H1 (cell line): ENCODE data around the gene EXOC2. TPM values are rescaled to one million over a fixed set of nuclear protein-coding genes. Genes with fewer than 3 reads are reported as not detected.
A peak's percentile ranks its signal among the peaks of the same experiment; 100 is the strongest.

Source experiments
- CTCF ChIA-PET: fragments of 300-600 bp; sonication (Branson Sonifier 250); formaldehyde crosslinking; loops from one replicate; lab custom pipeline; 2021; ENCODE audit not compliant: partially characterized antibody; lab: Charles Lee
- POLR2A ChIA-PET: fragments of 300-600 bp; sonication (Branson Sonifier 250); formaldehyde crosslinking; loops from one replicate; lab custom pipeline; 2021; ENCODE audit warnings: inconsistent platforms; ENCODE audit not compliant: partially characterized antibody; lab: Charles Lee
- DNase-seq, 2 experiments: peaks; one replicate each; pipeline versions ENCODE4 v3.0.0 to v3.0.0-alpha.2; 2010 to 2022; ENCODE audit warnings: low spot score in 2 of 2, low read depth in 1 of 2, mixed read lengths in 1 of 2
- FAIRE-seq: peaks from 2 replicates; lab custom pipeline; 2011; peaks lifted over from hg19 to GRCh38; lab: Jason Lieb, UNC
- H2AFZ ChIP-seq: 2 replicates; pipeline ENCODE4 v1.8.1; 2012; ENCODE audit warnings: low read length, inconsistent platforms
- H2AK5ac ChIP-seq: 2 replicates; pipeline ENCODE4 v1.6.1; 2013; ENCODE audit warnings: low read depth, low read length
- H2BK120ac ChIP-seq: replicated peaks from 2 replicates; pipeline ENCODE3; 2013; ENCODE audit warnings: low read depth, low read length, inconsistent platforms
- H2BK12ac ChIP-seq: 2 replicates; pipeline ENCODE4 v1.6.1; 2013; ENCODE audit warnings: low read depth, low read length
- H2BK15ac ChIP-seq: 2 replicates; pipeline ENCODE4 v1.6.1; 2013; ENCODE audit warnings: low read length
- H2BK20ac ChIP-seq: 2 replicates; pipeline ENCODE4 v1.6.1; 2013; ENCODE audit warnings: low read length
- H2BK5ac ChIP-seq: 2 replicates; pipeline ENCODE4 v1.6.1; 2013; ENCODE audit warnings: low read depth, low read length
- H3K14ac ChIP-seq: 2 replicates; pipeline ENCODE4 v1.6.1; 2013; ENCODE audit warnings: inconsistent platforms; ENCODE audit not compliant: insufficient read length
- H3K18ac ChIP-seq: 2 replicates; pipeline ENCODE4 v1.6.1; 2013; ENCODE audit warnings: low read length; ENCODE audit errors: extremely low read depth
- H3K23ac ChIP-seq: 2 replicates; pipeline ENCODE4 v1.6.1; 2013; ENCODE audit warnings: inconsistent platforms; ENCODE audit not compliant: insufficient read length
- H3K23me2 ChIP-seq: 2 replicates; pipeline ENCODE4 v1.6.1; 2013; ENCODE audit warnings: low read depth, low read length
- H3K27ac ChIP-seq: 2 replicates; pipeline ENCODE4 v1.6.1; 2011; ENCODE audit warnings: low read depth, low read length, inconsistent platforms
- H3K27me3 ChIP-seq, 4 experiments: replicated peaks in 1 of 4; 1 replicate in 1 of 4; 2 replicates in 3 of 4; pipeline versions ENCODE4 v1.6.1 to v1.8.1; 2011 to 2013; ENCODE audit warnings: low read length in 3 of 4, mild to moderate bottlenecking in 3 of 4, inconsistent platforms in 2 of 4, mixed read lengths in 2 of 4, moderate library complexity in 1 of 4; ENCODE audit not compliant: control insufficient read depth in 3 of 4, insufficient read depth in 3 of 4; ENCODE audit errors: extremely low read depth in 1 of 4
- H3K36me3 ChIP-seq, 4 experiments: 2 replicates each; pipeline versions ENCODE4 v1.6.1 to v1.8.1; 2011 to 2013; ENCODE audit warnings: mild to moderate bottlenecking in 4 of 4, low read length in 3 of 4, moderate library complexity in 2 of 4, control low read depth in 1 of 4, inconsistent platforms in 1 of 4; ENCODE audit not compliant: insufficient read depth in 4 of 4, control insufficient read depth in 2 of 4
- H3K4ac ChIP-seq: replicated peaks from 2 replicates; pipeline ENCODE3; 2013; ENCODE audit warnings: low read length, low read depth, mixed read lengths, inconsistent platforms; ENCODE audit not compliant: insufficient read length
- H3K4me1 ChIP-seq, 4 experiments: replicated peaks in 1 of 4; 1 replicate in 1 of 4; 2 replicates in 3 of 4; pipeline versions ENCODE4 v1.6.1 to v1.8.1; 2011 to 2013; ENCODE audit warnings: low read length in 3 of 4, inconsistent platforms in 2 of 4, mixed read lengths in 1 of 4; ENCODE audit not compliant: insufficient read depth in 4 of 4, control insufficient read depth in 3 of 4
- H3K4me2 ChIP-seq, 2 experiments: 2 replicates each; pipeline versions ENCODE4 v1.6.1 to v1.8.1; 2011 to 2013; ENCODE audit warnings: low read depth in 2 of 2, low read length in 2 of 2, control low read depth in 1 of 2, inconsistent platforms in 1 of 2, mild to moderate bottlenecking in 1 of 2; ENCODE audit not compliant: insufficient read depth in 1 of 2
- H3K4me3 ChIP-seq, 4 experiments: fragments of 200-600, 300-600 bp in 1 of 4; sonication (generic), shearing (Covaris generic), sonication (Bioruptor Twin) in 1 of 4; 2 replicates each; pipeline versions ENCODE4 v1.5.1 to v1.8.1; 2011 to 2016; ENCODE audit warnings: low read length in 4 of 4, low read depth in 3 of 4, control low read depth in 2 of 4, inconsistent platforms in 2 of 4, mild to moderate bottlenecking in 2 of 4, mixed read lengths in 1 of 4, moderate library complexity in 1 of 4; ENCODE audit not compliant: insufficient read depth in 2 of 4; ENCODE audit errors: extremely low read depth in 1 of 4
- H3K56ac ChIP-seq: replicated peaks from 2 replicates; pipeline ENCODE3; 2013; ENCODE audit warnings: low read depth, mild to moderate bottlenecking, mixed read lengths, low read length, inconsistent platforms; ENCODE audit not compliant: insufficient read length
- H3K79me1 ChIP-seq: 2 replicates; pipeline ENCODE4 v1.6.1; 2013; ENCODE audit warnings: low read depth, low read length, control low read depth
- H3K79me2 ChIP-seq, 2 experiments: 2 replicates each; pipeline versions ENCODE4 v1.6.1 to v1.8.1; 2012 to 2013; ENCODE audit warnings: low read length in 2 of 2, mild to moderate bottlenecking in 2 of 2, inconsistent platforms in 1 of 2; ENCODE audit not compliant: insufficient read depth in 2 of 2, control insufficient read depth in 1 of 2
- H3K9ac ChIP-seq, 4 experiments: replicated peaks in 1 of 4; 1 replicate in 1 of 4; 2 replicates in 3 of 4; pipeline versions ENCODE4 v1.6.1 to v1.8.1; 2011 to 2013; ENCODE audit warnings: low read depth in 3 of 4, low read length in 3 of 4, control low read depth in 2 of 4, mild to moderate bottlenecking in 2 of 4, moderate library complexity in 2 of 4, inconsistent platforms in 1 of 4; ENCODE audit errors: extremely low read depth in 1 of 4
- H3K9me3 ChIP-seq, 2 experiments: 2 replicates each; pipeline versions ENCODE4 v1.6.1 to v1.8.1; 2012 to 2013; ENCODE audit warnings: mild to moderate bottlenecking in 2 of 2, moderate library complexity in 2 of 2, control low read depth in 1 of 2, inconsistent platforms in 1 of 2, low read depth in 1 of 2, low read length in 1 of 2, mixed read lengths in 1 of 2; ENCODE audit not compliant: insufficient read depth in 2 of 2
- H4K20me1 ChIP-seq, 2 experiments: replicated peaks in 1 of 2; 2 replicates each; pipeline versions ENCODE3 to v1.8.1; 2011 to 2013; ENCODE audit warnings: inconsistent platforms in 2 of 2, low read length in 2 of 2, mild to moderate bottlenecking in 1 of 2; ENCODE audit not compliant: insufficient read depth in 2 of 2, control insufficient read depth in 1 of 2
- H4K5ac ChIP-seq: 2 replicates; pipeline ENCODE4 v1.6.1; 2013; ENCODE audit warnings: low read length, low read depth, mixed read lengths, inconsistent platforms; ENCODE audit not compliant: insufficient read length
- H4K8ac ChIP-seq: 2 replicates; pipeline ENCODE4 v1.8.0; 2013; ENCODE audit warnings: mild to moderate bottlenecking, moderate library complexity, low read length, inconsistent platforms; ENCODE audit not compliant: insufficient read depth; ENCODE audit errors: extremely low read depth
- H4K91ac ChIP-seq: replicated peaks from 2 replicates; pipeline ENCODE3; 2013; ENCODE audit warnings: low read length, mixed read lengths, inconsistent platforms; ENCODE audit not compliant: insufficient read length
- FOSL1 ChIP-seq: IDR thresholded peaks from 2 replicates; pipeline ENCODE4 v1.6.1; 2011; ENCODE audit warnings: mild to moderate bottlenecking, low read depth, low read length, moderate library complexity; ENCODE audit not compliant: insufficient read depth
- RXRA ChIP-seq: IDR thresholded peaks from 2 replicates; pipeline ENCODE4 v1.6.1; 2011; ENCODE audit warnings: low read depth, mild to moderate bottlenecking, low read length, moderate library complexity; ENCODE audit not compliant: insufficient read depth
- SP1 ChIP-seq: IDR thresholded peaks from 2 replicates; pipeline ENCODE4 v1.6.1; 2011; ENCODE audit warnings: low read depth, low read length
- SP4 ChIP-seq: IDR thresholded peaks from 2 replicates; pipeline ENCODE4 v1.6.1; 2012; ENCODE audit warnings: low read length, inconsistent platforms
- WGBS, 2 experiments: shearing (Covaris generic) in 1 of 2; methylation state at CpG; one replicate each; pipeline versions ENCODE4 v1.1.6 to v1.1.7; 2013 to 2015; ENCODE audit warnings: low lambda C conversion rate in 2 of 2, mixed read lengths in 2 of 2, inconsistent platforms in 1 of 2, low coverage in 1 of 2, missing lambda C conversion rate in 1 of 2; ENCODE audit not compliant: insufficient replicate concordance in 2 of 2, insufficient coverage in 1 of 2, insufficient read length in 1 of 2; ENCODE audit errors: extremely low coverage in 1 of 2, missing lambda C conversion rate in 1 of 2; 5-methylcytosine and 5-hydroxymethylcytosine counted together
- polyA plus RNA-seq, 7 experiments: library from polyadenylated mRNA; depleted of rRNA in 3 of 7; stranded (reverse) in 5 of 7; unstranded in 2 of 7; fragments of >200 nt in 5 of 7; fragments of 200-250 nt in 2 of 7; gene quantifications; 1 replicate in 5 of 7; 2 replicates in 1 of 7; 4 replicates in 1 of 7; pipeline versions ENCODE4 v1.2.1 to v1.2.3, GENCODE V29; 2011 to 2013; ENCODE audit warnings: missing spikeins in 2 of 7, mixed read lengths in 2 of 7
- total RNA-seq: library from RNA; stranded (reverse); fragmentation: NEBNext Ultra II Directional; extraction: Animal tissue kit (Norgen Biotek cat#: 25700); gene quantifications from 2 replicates; pipeline ENCODE4 v1.2.1, GENCODE V29; 2021
- TF ChIP-seq, protein P1 (sequence below): IDR thresholded peaks from 2 replicates; pipeline ENCODE4 v1.6.1; 2012; ENCODE audit warnings: inconsistent platforms
- TF ChIP-seq, protein P2 (sequence below): IDR thresholded peaks from 2 replicates; pipeline ENCODE4 v1.6.1; 2012; ENCODE audit warnings: inconsistent platforms
- TF ChIP-seq, protein P3 (sequence below): IDR thresholded peaks from 2 replicates; pipeline ENCODE4 v1.6.1; 2011; ENCODE audit warnings: low read length, improper control_type of control experiment

EXOC2 gene
- total and polyA plus RNA-seq, 2 of the 8 experiments (the other 6 are each of a cell fraction or from before 2014, with no cell fraction given): 25.5 to 44.4 TPM

DNA sequence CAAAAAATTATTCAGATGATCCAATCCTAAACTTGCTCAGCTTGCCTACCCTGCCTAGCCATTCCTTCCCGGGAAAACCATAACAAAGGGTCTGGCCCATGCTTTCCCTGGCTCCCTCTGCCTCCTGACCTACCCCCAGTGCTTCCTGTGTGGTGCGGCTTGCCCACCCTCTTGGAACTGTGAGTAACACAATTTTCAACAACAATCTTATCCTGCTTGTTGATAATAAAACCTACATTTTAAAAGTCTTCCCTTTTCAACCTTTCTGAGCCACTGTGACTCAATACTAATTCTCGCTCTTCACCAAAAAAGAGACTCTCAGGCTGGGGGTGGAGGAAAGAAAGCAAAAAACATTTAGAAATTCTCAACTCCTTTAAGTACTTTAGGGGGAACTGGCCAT, 18.0 kb downstream of the EXOC2 start:
- POLR2A ChIA-PET: interaction anchor here (1.0 to 1.3 kb wide), 2 partner anchors 8 to 11 kb away, joined by 4 to 9 read pairs; no protein-coding TSS in a partner anchor
- no peak overlapping the region for H2BK120ac ChIP-seq
- TF ChIP-seq, protein P1, sequence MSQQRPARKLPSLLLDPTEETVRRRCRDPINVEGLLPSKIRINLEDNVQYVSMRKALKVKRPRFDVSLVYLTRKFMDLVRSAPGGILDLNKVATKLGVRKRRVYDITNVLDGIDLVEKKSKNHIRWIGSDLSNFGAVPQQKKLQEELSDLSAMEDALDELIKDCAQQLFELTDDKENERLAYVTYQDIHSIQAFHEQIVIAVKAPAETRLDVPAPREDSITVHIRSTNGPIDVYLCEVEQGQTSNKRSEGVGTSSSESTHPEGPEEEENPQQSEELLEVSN: peak; percentile 49; the same call in 1 of the 2 replicates
- TF ChIP-seq SP4 (no peak), FOSL1 (no peak), RXRA (no peak), SP1 (no peak)
- TF ChIP-seq, protein P2, sequence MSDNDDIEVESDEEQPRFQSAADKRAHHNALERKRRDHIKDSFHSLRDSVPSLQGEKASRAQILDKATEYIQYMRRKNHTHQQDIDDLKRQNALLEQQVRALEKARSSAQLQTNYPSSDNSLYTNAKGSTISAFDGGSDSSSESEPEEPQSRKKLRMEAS: peak; percentile 48
- TF ChIP-seq, protein P3, sequence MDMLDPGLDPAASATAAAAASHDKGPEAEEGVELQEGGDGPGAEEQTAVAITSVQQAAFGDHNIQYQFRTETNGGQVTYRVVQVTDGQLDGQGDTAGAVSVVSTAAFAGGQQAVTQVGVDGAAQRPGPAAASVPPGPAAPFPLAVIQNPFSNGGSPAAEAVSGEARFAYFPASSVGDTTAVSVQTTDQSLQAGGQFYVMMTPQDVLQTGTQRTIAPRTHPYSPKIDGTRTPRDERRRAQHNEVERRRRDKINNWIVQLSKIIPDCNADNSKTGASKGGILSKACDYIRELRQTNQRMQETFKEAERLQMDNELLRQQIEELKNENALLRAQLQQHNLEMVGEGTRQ: no peak
- TF ChIP-seq, all 59 proteins: peak for 2
- Histone ChIP-seq H3K4me3 (no peak overlapping the region), H4K20me1 (no peaks in the 10 kb centered on the region), H3K18ac (peak overlapping the region; percentile 38; the same call in 1 of the 2 replicates), H3K9me3 (peaks cover 6 to 7% of the 10 kb centered on the region in 2 experiments; a peak in 1 of 4 replicates), H4K91ac (peak overlapping the region; percentile 57), H3K23me2 (no peaks in the 10 kb centered on the region; the same call in 1 of the 2 replicates), H3K4me1 (peaks cover 5 to 19% (median 12%) of the 10 kb centered on the region in 4 experiments), H3K79me2 (peaks cover 4 to 83% of the 10 kb centered on the region in 2 experiments; a peak in 3 of 4 replicates), H3K14ac (no peak overlapping the region), H3K4ac (no peak overlapping the region), H3K23ac (no peak overlapping the region), H3K56ac (no peak overlapping the region), H3K36me3 (peaks cover 0 to 4% (median 0%) of the 10 kb centered on the region in 4 experiments; a peak in 2 of 8 replicates), H4K5ac (no peak overlapping the region), H2BK15ac (no peak overlapping the region), H3K9ac (no peak overlapping the region), H2AK5ac (no peak overlapping the region), H3K27me3 (no peaks in the 10 kb centered on the region), H3K27ac (no peak overlapping the region; the same call in 1 of the 2 replicates), H3K4me2 (no peak overlapping the region), H2BK5ac (0 out of 2 replicates have a peak overlapping the region, but pooled peaks have one; percentile 35), H3K79me1 (no peaks in the 10 kb centered on the region), H4K8ac (no peak overlapping the region; the same call in 1 of the 2 replicates), H2BK20ac (no peak overlapping the region), H2AFZ (no peak overlapping the region), H2BK12ac (0 out of 2 replicates have a peak overlapping the region, but pooled peaks have one; percentile 19)
- CTCF ChIA-PET: interaction anchor here (0.6 to 3.4 kb wide), 5 partner anchors 15 to 167 kb away, joined by 3 to 19 read pairs (median 3); partner anchors contain the start of gene EXOC2
- DNase-seq: no peak
- 62% methylated on average over 3 of the region's 3 CpGs; no CpG with 5 or more reads in 1 of the 2 experiments for WGBS, 2 experiments
- no peak for FAIRE-seq
